Epithelial cell of esophagus (primary cell): ENCODE data around the gene PPP2R3A.

Experiments
- DNase-seq: peaks from one replicate; pipeline ENCODE4 v3.0.0; 2010; ENCODE audit warnings: low read depth
- H3K4me3 ChIP-seq: 2 replicates; pipeline ENCODE4 v1.5.1; 2011; ENCODE audit warnings: mild to moderate bottlenecking, low read length, control low read depth
- TF ChIP-seq, protein P1 (sequence below): IDR thresholded peaks from 2 replicates; pipeline ENCODE4 v1.5.1; 2011; ENCODE audit warnings: low read depth, mild to moderate bottlenecking, low read length, control low read depth, inconsistent platforms; ENCODE audit not compliant: insufficient read depth; ENCODE audit errors: missing control alignments

Gene PPP2R3A

DNA sequence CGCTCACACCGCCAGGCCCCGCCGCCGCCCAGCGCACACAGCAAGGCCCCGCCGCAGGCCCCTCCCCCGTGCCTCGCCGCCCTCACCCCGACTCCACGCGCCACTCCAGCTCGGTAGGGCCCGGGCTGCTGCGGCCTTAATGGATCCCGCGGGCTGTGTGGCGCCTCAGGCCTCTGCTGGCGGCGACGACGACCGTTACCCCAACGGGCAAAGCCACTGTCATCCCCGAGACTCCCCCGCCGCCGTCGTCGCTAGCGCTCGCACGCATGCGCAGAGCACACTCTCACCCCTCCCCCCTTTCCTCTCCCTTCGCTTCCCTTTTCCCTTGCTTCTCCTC lies 230.5 kb downstream of the PPP2R3A start, which contains the start of gene MSL2:
Gene MSL2, minus strand, starts transcription at position 272 of the 337 bp plus-strand sequence. CDS start 1,222 bp downstream, outside the sequence.
- DNase-seq, result no peak
- peak within 1 kb of the TSS; percentile 88 for H3K4me3 ChIP-seq
- TF ChIP-seq, protein P1, sequence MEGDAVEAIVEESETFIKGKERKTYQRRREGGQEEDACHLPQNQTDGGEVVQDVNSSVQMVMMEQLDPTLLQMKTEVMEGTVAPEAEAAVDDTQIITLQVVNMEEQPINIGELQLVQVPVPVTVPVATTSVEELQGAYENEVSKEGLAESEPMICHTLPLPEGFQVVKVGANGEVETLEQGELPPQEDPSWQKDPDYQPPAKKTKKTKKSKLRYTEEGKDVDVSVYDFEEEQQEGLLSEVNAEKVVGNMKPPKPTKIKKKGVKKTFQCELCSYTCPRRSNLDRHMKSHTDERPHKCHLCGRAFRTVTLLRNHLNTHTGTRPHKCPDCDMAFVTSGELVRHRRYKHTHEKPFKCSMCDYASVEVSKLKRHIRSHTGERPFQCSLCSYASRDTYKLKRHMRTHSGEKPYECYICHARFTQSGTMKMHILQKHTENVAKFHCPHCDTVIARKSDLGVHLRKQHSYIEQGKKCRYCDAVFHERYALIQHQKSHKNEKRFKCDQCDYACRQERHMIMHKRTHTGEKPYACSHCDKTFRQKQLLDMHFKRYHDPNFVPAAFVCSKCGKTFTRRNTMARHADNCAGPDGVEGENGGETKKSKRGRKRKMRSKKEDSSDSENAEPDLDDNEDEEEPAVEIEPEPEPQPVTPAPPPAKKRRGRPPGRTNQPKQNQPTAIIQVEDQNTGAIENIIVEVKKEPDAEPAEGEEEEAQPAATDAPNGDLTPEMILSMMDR, result no peak

DNA sequence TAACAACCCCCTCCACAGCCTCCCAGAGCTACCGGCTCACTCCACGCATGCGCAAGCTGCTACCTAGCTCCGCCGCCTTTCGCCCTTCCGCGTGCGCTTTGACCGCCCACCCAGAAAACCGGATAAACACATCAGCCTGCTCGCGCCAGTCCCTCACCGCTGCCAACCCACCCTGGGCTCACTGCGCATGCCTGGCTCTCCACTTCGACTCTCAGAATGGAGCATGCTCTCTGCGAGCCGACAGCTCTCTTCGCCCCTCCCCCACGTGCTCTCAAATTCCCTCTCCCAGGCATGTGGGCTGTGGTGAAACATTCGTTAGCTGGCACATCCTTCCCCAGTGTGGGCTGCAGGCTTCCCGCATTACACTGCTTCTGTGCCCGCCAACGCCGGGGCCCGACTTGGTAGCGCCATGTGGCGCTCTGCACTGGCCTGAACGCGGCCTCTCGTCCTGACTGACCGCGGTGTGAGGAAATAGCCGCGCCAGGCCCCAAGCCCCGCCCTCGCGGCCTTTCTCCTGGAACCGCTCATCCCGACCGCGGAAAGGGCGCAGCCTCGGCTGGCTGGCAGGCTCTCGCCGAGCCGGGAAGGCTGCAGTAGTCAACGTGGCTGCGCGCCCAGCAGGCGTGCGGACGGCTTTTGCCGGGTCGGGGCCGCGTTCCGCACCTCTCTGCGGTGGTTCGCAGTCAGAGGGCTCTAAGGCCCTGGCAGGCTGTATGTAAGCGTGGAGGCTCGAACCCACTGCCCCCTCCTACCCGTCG lies 231.1 kb downstream of the PPP2R3A start:
- DNase-seq, result peak; percentile 100
- TF ChIP-seq, protein P1, result no peak

DNA sequence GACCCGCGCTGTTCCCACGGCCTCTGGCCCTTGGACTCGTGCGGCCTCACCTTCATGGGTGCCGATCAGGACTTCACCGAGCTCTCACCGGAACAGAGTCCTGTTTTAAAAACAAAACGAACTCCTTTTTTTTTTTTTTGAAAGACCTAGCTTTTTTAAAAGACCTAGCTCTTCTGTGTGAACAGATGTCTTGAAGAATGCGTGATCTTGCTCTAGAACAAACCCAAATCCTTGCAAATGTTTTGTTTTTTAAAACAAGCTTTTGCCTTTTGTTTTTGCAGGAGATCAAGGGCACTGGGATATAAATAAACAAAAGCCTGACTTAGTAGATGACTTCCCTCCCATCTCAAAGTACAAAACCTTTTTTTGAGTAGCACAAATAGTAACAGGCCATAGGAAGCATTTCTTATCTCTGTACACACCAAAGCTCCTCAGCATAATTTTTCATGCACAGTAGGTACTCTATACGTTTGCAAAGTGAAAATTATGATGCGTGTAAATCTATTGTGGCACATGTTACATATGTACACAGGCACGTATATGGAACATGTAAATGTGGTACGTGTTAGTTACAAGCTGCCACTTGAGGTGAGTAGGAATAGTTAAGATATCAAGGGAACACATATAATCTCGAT lies 231.7 kb downstream of the PPP2R3A start:
- DNase-seq, result no peak
- peak overlapping the region; percentile 88 for H3K4me3 ChIP-seq
- TF ChIP-seq, protein P1, result no peak

More for the DNA sequence above, 231.1 kb downstream of the PPP2R3A start:
- H3K4me3 ChIP-seq, result peak overlapping the region; percentile 88
